DND-41 (cell line): ENCODE measurements around the gene BICDL1.

Experiments used
- CTCF ChIP-seq: IDR thresholded peaks from 2 replicates; pipeline ENCODE4 v1.5.1; 2012; ENCODE audit warnings: borderline replicate concordance, low read length, moderate library complexity, mild to moderate bottlenecking; ENCODE audit not compliant: poor library complexity, severe bottlenecking; ENCODE audit errors: extremely low read depth
- EZH2 ChIP-seq: IDR thresholded peaks from 3 replicates; pipeline ENCODE4 v1.6.1; 2012; ENCODE audit warnings: borderline replicate concordance, low read depth, mild to moderate bottlenecking, moderate library complexity, low read length, inconsistent platforms; ENCODE audit not compliant: severe bottlenecking

DNA sequence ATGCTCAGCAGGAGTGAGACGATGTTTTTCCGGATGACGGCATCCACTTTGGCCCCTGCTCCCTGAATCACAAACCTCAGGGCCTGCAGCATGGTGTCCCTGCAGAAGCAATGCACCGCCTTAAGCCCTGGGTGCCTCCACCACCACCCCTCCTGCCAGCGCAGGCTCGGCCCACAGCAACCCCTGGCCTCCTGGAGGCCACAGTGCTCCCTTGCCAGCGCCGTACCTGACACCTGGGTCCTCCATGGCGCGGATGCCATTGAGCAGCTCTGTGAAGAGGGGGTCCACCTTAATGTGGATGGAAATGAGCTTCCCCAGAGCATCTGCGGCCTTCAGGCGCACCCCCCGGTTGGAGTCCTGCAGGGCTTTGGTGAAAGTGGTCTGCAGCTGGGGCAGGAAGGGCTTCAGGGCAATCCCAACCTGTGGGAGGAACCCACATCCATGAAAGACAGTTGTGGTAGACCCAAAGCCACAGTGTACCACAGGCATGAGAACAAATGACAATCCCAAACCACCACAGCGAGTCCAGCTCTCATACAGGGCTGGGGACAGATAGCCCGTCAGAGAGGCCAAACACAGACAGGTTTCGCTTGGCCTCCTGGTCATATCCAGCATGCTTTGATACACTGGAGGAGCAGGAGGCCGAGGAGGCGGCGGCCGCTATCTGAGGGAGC is 145.4 kb downstream of the BICDL1 start:
- no peak for TF ChIP-seq CTCF
- TF ChIP-seq EZH2 = no peak
